IMR-90 (cell line): ENCODE measurements around the gene DUSP3. TPM values are rescaled to one million over a fixed set of nuclear protein-coding genes. Genes with fewer than 3 reads are reported as not detected.

Experiments
- ATAC-seq: fragments of 200-7000 bp; cut with Tn5 transposase; 2 replicates; pipeline ENCODE4 v1.9.1; 2020; ENCODE audit warnings: low read depth, mild to moderate bottlenecking, moderate library complexity
- BruUV-seq: library from RNA; stranded (reverse); fragments of 400-500 nt; replicated peaks from 2 replicates; lab custom pipeline; 2021; lab: Mats Ljungman, UMichigan
- CTCF ChIA-PET: fragments of 300-600 bp; formaldehyde crosslinking; extraction: SDS; loops from one replicate; lab custom pipeline; 2021; ENCODE audit warnings: antibody characterized with exemption; lab: Yijun Ruan, JAX
- POLR2A ChIA-PET: fragments of 300-600 bp; sonication (Branson Sonifier 250); formaldehyde crosslinking; loops from one replicate; lab custom pipeline; 2022; ENCODE audit warnings: antibody characterized with exemption; ENCODE audit not compliant: unreplicated experiment; lab: Charles Lee
- DNase-seq: peaks from one replicate; pipeline ENCODE4 v3.0.0; 2013
- H2AFZ ChIP-seq: replicated peaks from 2 replicates; pipeline ENCODE3; 2013; ENCODE audit warnings: low read length, mild to moderate bottlenecking; ENCODE audit not compliant: poor library complexity
- H2AK5ac ChIP-seq: 2 replicates; pipeline ENCODE4 v1.6.1; 2013; ENCODE audit warnings: low read depth, low read length, inconsistent platforms
- H2AK9ac ChIP-seq: replicated peaks from 2 replicates; pipeline ENCODE3; 2013; ENCODE audit warnings: mild to moderate bottlenecking, low read depth, low read length, moderate library complexity; ENCODE audit not compliant: poor library complexity
- H2BK120ac ChIP-seq: 2 replicates; pipeline ENCODE4 v1.6.1; 2013; ENCODE audit warnings: low read depth, low read length, inconsistent platforms
- H2BK15ac ChIP-seq: 3 replicates; pipeline ENCODE4 v1.6.1; 2013; ENCODE audit warnings: low read depth, low read length, inconsistent platforms
- H2BK20ac ChIP-seq: 2 replicates; pipeline ENCODE4 v1.6.1; 2013; ENCODE audit warnings: low read depth, mild to moderate bottlenecking, inconsistent platforms, low read length, moderate library complexity
- H2BK5ac ChIP-seq: 2 replicates; pipeline ENCODE4 v1.6.1; 2013; ENCODE audit warnings: mild to moderate bottlenecking, low read depth, low read length, inconsistent platforms; ENCODE audit not compliant: poor library complexity, severe bottlenecking
- H3K14ac ChIP-seq: replicated peaks from 2 replicates; pipeline ENCODE4 v1.6.1; 2013; ENCODE audit warnings: low read depth, low read length, inconsistent platforms
- H3K18ac ChIP-seq: 2 replicates; pipeline ENCODE4 v1.6.1; 2013; ENCODE audit warnings: low read depth, low read length, control low read depth
- H3K23ac ChIP-seq: 2 replicates; pipeline ENCODE4 v1.6.1; 2013; ENCODE audit warnings: low read depth, low read length, inconsistent platforms
- H3K27ac ChIP-seq: 2 replicates; pipeline ENCODE4 v1.5.1; 2013; ENCODE audit warnings: mild to moderate bottlenecking, control low read depth, low read length; ENCODE audit not compliant: insufficient read depth
- H3K27me3 ChIP-seq: 2 replicates; pipeline ENCODE4 v1.6.1; 2013; ENCODE audit warnings: low read length; ENCODE audit not compliant: control insufficient read depth, insufficient read depth
- H3K36me3 ChIP-seq: 2 replicates; pipeline ENCODE4 v1.6.1; 2013; ENCODE audit warnings: low read length, mixed read lengths; ENCODE audit not compliant: control insufficient read depth, insufficient read depth
- H3K4ac ChIP-seq: 2 replicates; pipeline ENCODE4 v1.6.1; 2013; ENCODE audit warnings: low read depth, low read length, inconsistent platforms
- H3K4me1 ChIP-seq: 2 replicates; pipeline ENCODE4 v1.6.1; 2013; ENCODE audit warnings: low read length, mixed read lengths; ENCODE audit not compliant: control insufficient read depth, insufficient read depth
- H3K4me2 ChIP-seq: 2 replicates; pipeline ENCODE4 v1.6.1; 2013; ENCODE audit warnings: low read depth, mild to moderate bottlenecking, control low read depth, low read length, moderate library complexity
- H3K4me3 ChIP-seq: 2 replicates; pipeline ENCODE4 v1.5.1; 2013; ENCODE audit warnings: low read depth, mild to moderate bottlenecking, control low read depth, low read length, moderate library complexity; ENCODE audit not compliant: insufficient read depth
- H3K56ac ChIP-seq: 2 replicates; pipeline ENCODE4 v1.6.1; 2013; ENCODE audit warnings: low read length, inconsistent platforms; ENCODE audit not compliant: insufficient read depth; ENCODE audit errors: extremely low read depth
- H3K79me1 ChIP-seq, 2 experiments: 2 replicates each; pipeline ENCODE4 v1.6.1; 2013; ENCODE audit warnings: low read length in 2 of 2, inconsistent platforms in 1 of 2, low read depth in 1 of 2
- H3K9ac ChIP-seq: 2 replicates; pipeline ENCODE4 v1.6.1; 2013; ENCODE audit warnings: low read depth, low read length, control low read depth
- H3K9me1 ChIP-seq: 2 replicates; pipeline ENCODE4 v1.6.1; 2013; ENCODE audit warnings: low read length, inconsistent platforms; ENCODE audit not compliant: insufficient read depth
- H3K9me3 ChIP-seq: 2 replicates; pipeline ENCODE4 v1.6.1; 2013; ENCODE audit warnings: low read length; ENCODE audit not compliant: control insufficient read depth, insufficient read depth
- H4K20me1 ChIP-seq: 2 replicates; pipeline ENCODE4 v1.6.1; 2013; ENCODE audit warnings: low read length, inconsistent platforms; ENCODE audit not compliant: insufficient read depth
- H4K5ac ChIP-seq: 2 replicates; pipeline ENCODE4 v1.6.1; 2013; ENCODE audit warnings: mild to moderate bottlenecking, low read depth, low read length, control low read depth
- H4K8ac ChIP-seq, 2 experiments: 2 replicates each; pipeline ENCODE4 v1.6.1; 2013; ENCODE audit warnings: low read depth in 2 of 2, low read length in 2 of 2, control low read depth in 1 of 2, inconsistent platforms in 1 of 2
- H4K91ac ChIP-seq: 2 replicates; pipeline ENCODE4 v1.6.1; 2013; ENCODE audit warnings: low read depth, low read length, inconsistent platforms; ENCODE audit not compliant: insufficient read depth
- CHD1 ChIP-seq: IDR thresholded peaks from 2 replicates; pipeline ENCODE4 v1.6.1; 2012; ENCODE audit warnings: low read depth, low read length, improper control_type of control experiment
- CTCF ChIP-seq: conservative IDR thresholded peaks from 2 replicates; pipeline ENCODE4 v1.5.1; 2012; ENCODE audit warnings: mild to moderate bottlenecking, low read depth, low read length, improper control_type of control experiment
- WGBS, 2 experiments: methylation state at CpG; one replicate each; pipeline versions ENCODE4 v1.1.5 to v1.1.7; 2013; ENCODE audit warnings: missing lambda C conversion rate in 2 of 2; ENCODE audit not compliant: insufficient read length in 1 of 2; ENCODE audit errors: extremely low coverage in 2 of 2; 5-methylcytosine and 5-hydroxymethylcytosine counted together
- dilution Hi-C: fragments of 300-500 bp; cut with HindIII; formaldehyde crosslinking; loops from one replicate; pipeline ENCODE4 v1.14.3; 2018; ENCODE audit warnings: low sequenced_read_pairs; ENCODE audit not compliant: unreplicated experiment
- in situ Hi-C: fragments of 300-500 bp; cut with MboI; formaldehyde crosslinking; loops from 3 replicates; pipeline ENCODE4 v1.14.3; 2019; ENCODE audit warnings: low sequenced_read_pairs, inconsistent platforms, mixed read lengths
- intact Hi-C: fragments of 100-400 bp; cut with micrococcal nuclease; formaldehyde crosslinking; loops from 2 replicates; pipeline ENCODE4 v1.10.0; 2022
- polyA plus RNA-seq, 3 experiments: library from polyadenylated mRNA; depleted of rRNA; stranded (reverse); fragments of >200 nt; gene quantifications; 2 replicates each; pipeline ENCODE4 v1.2.3, GENCODE V29; 2012; ENCODE audit warnings: low replicate concordance in 1 of 3
- total RNA-seq: library from RNA; depleted of rRNA; stranded (reverse); fragments of >200 nt; gene quantifications from 2 replicates; pipeline ENCODE4 v1.2.3, GENCODE V29; 2012

DUSP3 gene
- total and polyA plus RNA-seq, 2 of the 4 experiments (the other 2 are of a cell fraction), result 33.3 to 40.9 TPM

- Histone ChIP-seq H3K27ac (no peak overlapping the region), H3K79me1 (no peaks in the 10 kb centered on the region), H4K5ac (no peak overlapping the region), H3K23ac (no peak overlapping the region), H3K9ac (no peak overlapping the region), H3K18ac (no peak overlapping the region), H4K20me1 (no peaks in the 10 kb centered on the region), H2BK20ac (no peak overlapping the region), H2AFZ (no peak overlapping the region), H3K4ac (no peak overlapping the region), H2AK9ac (no peak overlapping the region), H2AK5ac (no peak overlapping the region), H3K4me3 (no peak overlapping the region), H2BK120ac (no peak overlapping the region), H3K9me1 (peaks cover 7% of the 10 kb centered on the region), H3K14ac (no peak overlapping the region), H3K9me3 (no peaks in the 10 kb centered on the region), H3K4me2 (no peak overlapping the region), H2BK5ac (no peak overlapping the region), H3K27me3 (peaks cover 14% of the 10 kb centered on the region), H4K8ac (no peak overlapping the region), H3K4me1 (peaks cover 11% of the 10 kb centered on the region), H4K91ac (no peak overlapping the region), H2BK15ac (no peak overlapping the region), H3K56ac (no peak overlapping the region), H3K36me3 (no peaks in the 10 kb centered on the region)
- in situ Hi-C loops, result loop anchor here (5.0 kb wide), 1 partner anchor 38 kb away; no protein-coding TSS in a partner anchor
- no peak for DNase-seq
- TF ChIP-seq CHD1 (no peak), CTCF (no peak)
- no TSS peak for BruUV-seq
- intact Hi-C loops, result no loop called here
- CTCF ChIA-PET, result interaction anchor here (1.2 kb wide), 1 partner anchor 10 kb away, joined by 3 read pairs; no protein-coding TSS in a partner anchor
- no peak for ATAC-seq
- no CpG with 5 or more reads among the region's 6 CpGs for WGBS, 2 experiments
- POLR2A ChIA-PET, result no interaction called here
- dilution Hi-C loops, result no loop called here
Observed at GRCh38 chr17:43745541-43745940, 33.2 kb downstream of the DUSP3 start.
